GM19467 (cell line): Measurements from ENCODE around the gene TAS2R43.
"Not testable (repeated sequence)": the region's sequence is repeated elsewhere in the genome, so short reads cannot be mapped to it uniquely, and the experiment has no call there.

Source experiments
- ATAC-seq: cut with Tn5 transposase; IDR thresholded peaks from one replicate; pipeline ENCODE4 v1.9.1; 2021; ENCODE audit warnings: mild to moderate bottlenecking, moderate library complexity; ENCODE audit not compliant: unreplicated experiment

The TAS2R43 gene

GRCh38 chr12:11062194-11062593, 29.9 kb downstream of the TAS2R43 start, which contains the start of gene TAS2R46:
Gene TAS2R46 (minus strand): TSS chr12:11062294. CDS start chr12:11062294, 0 bp downstream.
- not testable (repeated sequence) for ATAC-seq

- no peak for ATAC-seq
Observed at GRCh38 chr12:11059784-11060183, 32.3 kb downstream of the TAS2R43 start.

DNA sequence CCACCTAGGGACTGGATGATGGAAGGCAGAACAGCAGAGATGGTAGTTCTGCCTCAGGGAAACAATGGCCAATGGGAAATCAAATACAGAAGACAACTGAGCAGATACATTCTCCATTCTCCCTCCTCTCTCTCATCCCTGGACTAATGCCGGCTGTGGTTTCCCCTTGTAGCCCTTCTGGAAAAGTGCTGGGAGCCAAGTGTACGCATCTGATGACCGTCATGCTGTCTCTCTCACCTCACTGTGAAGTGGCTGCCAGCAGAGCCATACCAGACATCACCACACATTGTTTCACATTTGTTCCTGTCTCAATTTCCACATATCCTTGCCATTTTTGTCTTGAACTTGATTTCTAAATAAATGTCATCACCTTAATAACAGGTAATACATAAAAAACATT, 33.1 kb downstream of the TAS2R43 start:
- ATAC-seq, result no peak

- no peak for ATAC-seq
Observed at GRCh38 chr12:11055306-11055705, 36.8 kb downstream of the TAS2R43 start.

DNA sequence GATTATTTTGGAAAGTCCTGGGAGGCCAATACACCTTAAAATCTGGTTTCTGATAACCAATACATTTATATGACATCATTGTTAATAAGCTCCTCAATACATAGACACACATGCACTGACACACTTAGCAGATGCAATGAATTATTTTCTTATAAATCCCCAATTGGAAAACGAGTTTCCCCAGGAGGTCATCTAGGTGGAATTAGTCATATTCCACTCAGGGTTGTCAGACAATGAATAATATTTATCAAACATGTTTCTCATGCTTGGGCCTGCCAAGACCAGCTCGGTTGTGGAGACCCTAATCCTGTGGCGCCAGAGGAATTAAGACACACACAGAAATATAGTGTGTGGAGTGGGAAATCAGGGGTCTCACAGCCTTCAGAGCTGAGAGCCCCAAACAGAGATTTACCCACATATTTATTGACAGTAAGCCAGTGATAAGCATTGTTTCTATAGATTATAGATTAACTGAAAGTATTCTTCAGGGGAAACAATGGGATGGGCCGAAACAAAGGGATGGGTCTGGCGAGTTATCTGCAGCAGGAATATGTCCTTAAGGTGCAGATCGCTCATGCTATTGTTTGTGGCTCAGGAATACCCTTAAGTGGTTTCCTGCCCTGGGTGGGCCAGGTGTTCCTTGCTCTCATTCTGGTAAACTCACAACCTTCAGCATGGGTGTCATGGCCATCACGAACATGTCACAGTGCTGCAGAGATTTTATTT, 42.1 kb downstream of the TAS2R43 start:
- not testable (repeated sequence) for ATAC-seq

DNA sequence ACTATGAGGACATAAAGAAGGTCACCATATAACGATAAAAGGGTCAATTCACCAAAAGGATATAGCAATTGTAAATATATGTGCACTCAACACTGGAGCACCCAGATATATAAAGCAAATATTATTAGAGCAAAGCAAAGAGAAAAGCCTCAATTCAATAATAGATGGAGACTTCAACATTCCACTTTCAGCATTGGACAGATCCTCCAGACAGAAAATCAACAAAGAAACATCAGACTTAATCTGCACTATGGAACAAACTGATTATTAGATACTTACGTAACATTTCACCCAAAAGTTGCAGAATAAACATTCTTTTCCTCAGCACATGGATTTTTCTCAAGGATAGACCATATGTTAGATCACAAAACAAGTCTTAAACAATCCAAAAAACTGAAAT, 50.7 kb downstream of the TAS2R43 start:
- ATAC-seq, result not testable (repeated sequence)
